ENCODE results near the gene RGL3.

RGL3 gene

DNA sequence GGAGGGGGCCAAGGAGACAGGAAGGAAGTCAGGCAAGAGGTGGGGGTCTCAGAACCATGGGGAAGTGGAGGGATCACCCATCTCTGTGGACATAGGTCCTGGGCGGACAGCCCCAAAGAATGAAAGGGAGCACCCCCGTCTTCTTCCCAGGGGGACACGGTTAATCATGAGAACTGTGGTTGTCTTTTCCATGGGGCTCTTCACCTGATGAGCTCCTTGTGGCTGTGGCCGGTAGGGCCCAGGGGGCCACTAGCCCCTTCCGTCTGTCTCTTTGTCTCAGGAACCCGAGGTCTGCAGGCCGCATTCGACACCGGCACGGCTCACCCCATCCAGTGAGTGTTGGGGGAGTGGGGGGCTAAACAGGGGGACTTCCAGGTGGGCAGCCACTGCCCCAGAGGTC is 55.2 kb downstream of the RGL3 start:
- POLR2A ChIA-PET = no interaction called here
- CTCF ChIA-PET = interaction anchor here (1.0 kb wide), 1 partner anchor 20 kb away, joined by 3 read pairs; the partner anchor contains the start of gene EPOR
- DNase-seq = no peak
- Histone ChIP-seq H3K27me3 (replicated peaks in 2 of 5; ENCODE audit: control insufficient read depth in 4 of 5, insufficient read depth in 5 of 5, low read length in 4 of 5) (no peaks in the 10 kb centered on the region), H3K4me3 (ENCODE audit: control insufficient read depth in 1 of 7, extremely low read depth in 1 of 7, insufficient read depth in 4 of 7, low read depth in 2 of 7, low read length in 6 of 7) (no peak overlapping the region), H3K36me3 (ENCODE audit: control insufficient read depth in 4 of 4, insufficient read depth in 4 of 4, low read length in 3 of 4) (peaks cover 0 to 41% (median 7%) of the 10 kb centered on the region in 4 experiments), H3K9me3 (ENCODE audit: control extremely low read depth in 1 of 5, control insufficient read depth in 4 of 5, insufficient read depth in 2 of 5, low read depth in 1 of 5, low read length in 4 of 5) (no peaks in the 10 kb centered on the region), H3K27ac (ENCODE audit: insufficient read depth in 1 of 2, low read depth in 1 of 2, low read length in 2 of 2, poor library complexity in 1 of 2, severe bottlenecking in 2 of 2) (no peak overlapping the region), H3K4me1 (ENCODE audit: control extremely low read depth in 1 of 4, control insufficient read depth in 4 of 4, insufficient read depth in 4 of 4, low read length in 3 of 4) (no peaks in the 10 kb centered on the region)
- WGBS (ENCODE audit: insufficient coverage) = 95% methylated on average over 8 of the region's 10 CpGs

- Histone ChIP-seq H3K4me3 (ENCODE audit: control insufficient read depth in 1 of 7, extremely low read depth in 1 of 7, insufficient read depth in 4 of 7, low read depth in 2 of 7, low read length in 6 of 7) (no peak overlapping the region), H3K9me3 (ENCODE audit: control extremely low read depth in 1 of 5, control insufficient read depth in 4 of 5, insufficient read depth in 2 of 5, low read depth in 1 of 5, low read length in 4 of 5) (no peaks in the 10 kb centered on the region), H3K36me3 (ENCODE audit: control insufficient read depth in 4 of 4, insufficient read depth in 4 of 4, low read length in 3 of 4) (peaks cover 0 to 32% (median 6%) of the 10 kb centered on the region in 4 experiments), H3K27me3 (replicated peaks in 2 of 5; ENCODE audit: control insufficient read depth in 4 of 5, insufficient read depth in 5 of 5, low read length in 4 of 5) (no peaks in the 10 kb centered on the region), H3K4me1 (ENCODE audit: control extremely low read depth in 1 of 4, control insufficient read depth in 4 of 4, insufficient read depth in 4 of 4, low read length in 3 of 4) (peaks cover 0 to 2% (median 0%) of the 10 kb centered on the region in 4 experiments), H3K27ac (ENCODE audit: insufficient read depth in 1 of 2, low read depth in 1 of 2, low read length in 2 of 2, poor library complexity in 1 of 2, severe bottlenecking in 2 of 2) (no peak overlapping the region)
- ChIA-PET CTCF (interaction anchor here (0.9 to 1.5 kb wide), 4 partner anchors 12 to 68 kb away, joined by 3 to 4 read pairs (median 3); partner anchors contain the start of genes RAB3D and SWSAP1), POLR2A (interaction anchor here (1.1 kb wide), 1 partner anchor 12 kb away, joined by 3 read pairs; the partner anchor contains the start of gene SWSAP1)
- DNase-seq = no peak
- WGBS (ENCODE audit: insufficient coverage) = 97% methylated on average over 31 of the region's 35 CpGs
Measured at GRCh38 chr19:11361771-11362731, 57.1 kb downstream of the RGL3 start.

- Histone ChIP-seq H3K4me3 (ENCODE audit: control insufficient read depth in 1 of 7, extremely low read depth in 1 of 7, insufficient read depth in 4 of 7, low read depth in 2 of 7, low read length in 6 of 7) (no peak overlapping the region), H3K4me1 (ENCODE audit: control extremely low read depth in 1 of 4, control insufficient read depth in 4 of 4, insufficient read depth in 4 of 4, low read length in 3 of 4) (peaks cover 0 to 11% (median 2%) of the 10 kb centered on the region in 4 experiments), H3K36me3 (ENCODE audit: control insufficient read depth in 4 of 4, insufficient read depth in 4 of 4, low read length in 3 of 4) (peaks cover 0 to 32% (median 6%) of the 10 kb centered on the region in 4 experiments), H3K9me3 (ENCODE audit: control extremely low read depth in 1 of 5, control insufficient read depth in 4 of 5, insufficient read depth in 2 of 5, low read depth in 1 of 5, low read length in 4 of 5) (no peaks in the 10 kb centered on the region), H3K27ac (ENCODE audit: insufficient read depth in 1 of 2, low read depth in 1 of 2, low read length in 2 of 2, poor library complexity in 1 of 2, severe bottlenecking in 2 of 2) (no peak overlapping the region), H3K27me3 (replicated peaks in 2 of 5; ENCODE audit: control insufficient read depth in 4 of 5, insufficient read depth in 5 of 5, low read length in 4 of 5) (no peaks in the 10 kb centered on the region)
- POLR2A ChIA-PET = interaction anchor here (1.1 kb wide), 1 partner anchor 13 kb away, joined by 3 read pairs; the partner anchor contains the start of gene SWSAP1
- no peak for DNase-seq
- CTCF ChIA-PET = interaction anchor here (1.0 to 1.8 kb wide), 4 partner anchors 13 to 22 kb away, joined by 3 to 5 read pairs (median 4); partner anchors contain the start of genes RAB3D and SWSAP1
- WGBS (ENCODE audit: insufficient coverage) = 94% methylated on average over 41 of the region's 43 CpGs
Measured at GRCh38 chr19:11361037-11361770, 57.9 kb downstream of the RGL3 start.

DNA sequence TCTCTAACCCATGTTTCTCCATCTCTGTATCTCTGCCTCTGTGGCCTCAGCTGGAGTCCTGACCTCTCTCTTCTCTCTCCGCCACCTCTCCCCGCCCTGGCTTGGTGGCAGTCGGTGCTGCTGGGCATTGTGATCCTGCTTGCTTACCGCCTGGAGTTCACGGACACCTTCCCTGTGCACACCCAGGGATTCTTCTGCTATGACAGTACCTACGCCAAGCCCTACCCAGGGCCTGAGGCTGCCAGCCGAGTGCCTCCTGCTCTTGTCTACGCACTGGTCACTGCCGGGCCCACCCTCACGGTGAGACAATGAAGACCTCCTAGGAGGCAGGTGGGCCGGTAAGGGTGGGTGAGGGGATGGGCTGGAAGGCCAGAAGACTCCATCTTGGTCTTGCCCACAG is 59.7 kb downstream of the RGL3 start:
- ChIA-PET POLR2A (no interaction called here), CTCF (no interaction called here)
- no peak overlapping the region for H3K4me3 ChIP-seq (ENCODE audit: control insufficient read depth in 1 of 7, extremely low read depth in 1 of 7, insufficient read depth in 4 of 7, low read depth in 2 of 7, low read length in 6 of 7)
- peaks cover 0 to 23% (median 11%) of the 10 kb centered on the region in 4 experiments for H3K4me1 ChIP-seq (ENCODE audit: control extremely low read depth in 1 of 4, control insufficient read depth in 4 of 4, insufficient read depth in 4 of 4, low read length in 3 of 4)
- 96% methylated on average over 8 of the region's 11 CpGs for WGBS (ENCODE audit: insufficient coverage)
- no peaks in the 10 kb centered on the region for H3K9me3 ChIP-seq (ENCODE audit: control extremely low read depth in 1 of 5, control insufficient read depth in 4 of 5, insufficient read depth in 2 of 5, low read depth in 1 of 5, low read length in 4 of 5)
- DNase-seq = no peak
- H3K36me3 ChIP-seq (ENCODE audit: control insufficient read depth in 4 of 4, insufficient read depth in 4 of 4, low read length in 3 of 4) = peaks cover 0 to 16% (median under 1%) of the 10 kb centered on the region in 4 experiments
- H3K27ac ChIP-seq (ENCODE audit: insufficient read depth in 1 of 2, low read depth in 1 of 2, low read length in 2 of 2, poor library complexity in 1 of 2, severe bottlenecking in 2 of 2) = no peak overlapping the region
- H3K27me3 ChIP-seq (replicated peaks in 2 of 5; ENCODE audit: control insufficient read depth in 4 of 5, insufficient read depth in 5 of 5, low read length in 4 of 5) = no peaks in the 10 kb centered on the region

DNA sequence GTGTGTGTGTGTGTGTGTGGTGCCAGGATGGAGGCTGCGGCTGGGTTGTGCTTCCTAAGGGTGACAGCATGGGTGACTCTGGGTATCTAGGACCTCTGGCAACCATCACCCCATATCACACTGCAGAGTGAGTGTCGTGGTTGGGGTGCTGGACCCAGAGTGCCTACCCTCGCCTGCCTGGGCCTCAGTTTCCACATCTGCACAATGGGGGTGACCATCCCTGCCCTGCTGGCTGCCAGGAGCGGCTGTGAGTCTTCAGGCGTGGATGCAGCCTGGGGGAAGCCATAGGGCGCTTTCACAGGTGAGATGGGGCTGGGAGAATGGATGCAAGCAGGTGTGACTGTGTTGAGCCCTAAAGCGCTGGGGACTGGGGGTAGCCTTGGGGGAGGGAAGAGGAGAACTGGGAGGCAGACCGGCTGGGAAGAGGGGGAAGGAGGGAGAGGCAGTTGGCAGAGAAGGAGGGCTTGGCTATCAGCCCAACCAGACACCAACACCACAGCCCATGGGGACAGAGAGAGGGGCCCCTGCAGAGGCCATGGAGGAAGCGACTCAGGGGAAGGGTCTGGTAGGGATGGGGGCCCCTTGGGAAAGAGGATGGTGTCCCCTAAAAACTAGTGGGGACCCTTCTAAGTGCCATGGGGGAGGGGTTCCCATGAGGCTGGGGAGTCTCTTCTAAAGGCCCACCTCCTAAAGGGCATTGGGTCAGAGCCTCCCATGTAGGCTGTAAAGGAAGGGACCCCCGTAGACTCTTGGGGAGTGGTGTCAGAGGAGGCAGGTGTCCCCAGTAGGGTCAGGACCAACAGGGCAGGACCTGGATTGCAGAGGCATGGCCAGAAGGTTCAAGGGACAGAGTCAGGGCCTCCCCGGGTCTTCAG is 62.2 kb downstream of the RGL3 start:
- no peaks in the 10 kb centered on the region for H3K27me3 ChIP-seq (replicated peaks in 2 of 5; ENCODE audit: control insufficient read depth in 4 of 5, insufficient read depth in 5 of 5, low read length in 4 of 5)
- H3K4me1 ChIP-seq (ENCODE audit: control extremely low read depth in 1 of 4, control insufficient read depth in 4 of 4, insufficient read depth in 4 of 4, low read length in 3 of 4) = peaks cover 0 to 23% (median 11%) of the 10 kb centered on the region in 4 experiments
- peaks cover 0 to 6% (median 0%) of the 10 kb centered on the region in 4 experiments for H3K36me3 ChIP-seq (ENCODE audit: control insufficient read depth in 4 of 4, insufficient read depth in 4 of 4, low read length in 3 of 4)
- H3K9me3 ChIP-seq (ENCODE audit: control extremely low read depth in 1 of 5, control insufficient read depth in 4 of 5, insufficient read depth in 2 of 5, low read depth in 1 of 5, low read length in 4 of 5) = no peaks in the 10 kb centered on the region
- WGBS (ENCODE audit: insufficient coverage) = 91% methylated on average over 8 of the region's 11 CpGs
- no peak overlapping the region for H3K27ac ChIP-seq (ENCODE audit: insufficient read depth in 1 of 2, low read depth in 1 of 2, low read length in 2 of 2, poor library complexity in 1 of 2, severe bottlenecking in 2 of 2)
- no peak overlapping the region for H3K4me3 ChIP-seq (ENCODE audit: control insufficient read depth in 1 of 7, extremely low read depth in 1 of 7, insufficient read depth in 4 of 7, low read depth in 2 of 7, low read length in 6 of 7)
- POLR2A ChIA-PET = no interaction called here
- CTCF ChIA-PET = interaction anchor here (1.0 kb wide), 1 partner anchor 10 kb away, joined by 3 read pairs; no protein-coding TSS in a partner anchor
- DNase-seq = no peak

DNA sequence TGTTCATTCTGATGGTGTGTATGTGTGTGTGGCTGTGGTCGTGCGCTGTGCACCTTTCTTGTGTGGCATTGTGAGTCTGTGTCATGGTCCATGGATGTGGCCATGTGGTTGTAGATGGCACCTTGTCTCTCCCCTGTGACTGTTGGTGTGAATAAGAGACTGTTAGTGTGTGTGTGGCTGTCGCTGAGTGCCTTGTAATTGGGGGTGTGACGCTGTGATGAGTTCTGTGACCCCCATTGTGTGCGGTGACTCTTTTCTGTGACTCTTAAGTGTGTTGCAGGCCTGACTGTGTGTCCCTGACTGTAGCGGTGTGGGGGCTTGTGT is 63.1 kb downstream of the RGL3 start:
- no peaks in the 10 kb centered on the region for H3K9me3 ChIP-seq (ENCODE audit: control extremely low read depth in 1 of 5, control insufficient read depth in 4 of 5, insufficient read depth in 2 of 5, low read depth in 1 of 5, low read length in 4 of 5)
- WGBS (ENCODE audit: insufficient coverage) = 100% methylated on average over 3 of the region's 6 CpGs
- peak overlapping the region in 3 of 7 experiments; percentile 11 to 71 (median 61) for H3K4me3 ChIP-seq (ENCODE audit: control insufficient read depth in 1 of 7, extremely low read depth in 1 of 7, insufficient read depth in 4 of 7, low read depth in 2 of 7, low read length in 6 of 7)
- H3K27ac ChIP-seq (ENCODE audit: insufficient read depth in 1 of 2, low read depth in 1 of 2, low read length in 2 of 2, poor library complexity in 1 of 2, severe bottlenecking in 2 of 2) = no peak overlapping the region
- ChIA-PET CTCF (no interaction called here), POLR2A (no interaction called here)
- H3K36me3 ChIP-seq (ENCODE audit: control insufficient read depth in 4 of 4, insufficient read depth in 4 of 4, low read length in 3 of 4) = peaks cover 0 to 3% (median 0%) of the 10 kb centered on the region in 4 experiments
- H3K27me3 ChIP-seq (replicated peaks in 2 of 5; ENCODE audit: control insufficient read depth in 4 of 5, insufficient read depth in 5 of 5, low read length in 4 of 5) = no peaks in the 10 kb centered on the region
- peaks cover 0 to 23% (median 11%) of the 10 kb centered on the region in 4 experiments for H3K4me1 ChIP-seq (ENCODE audit: control extremely low read depth in 1 of 4, control insufficient read depth in 4 of 4, insufficient read depth in 4 of 4, low read length in 3 of 4)
- DNase-seq = no peak

Data from common myeloid progenitor, CD34-positive (primary cell).